Activated T-helper 1 cell treated with anti-CD3 and anti-CD28 coated beads, Interleukin-12 subunit alpha, Interleukin-12 subunit beta, Interleukin-2, Interleukin-4 antibody, amounts not matched to agents 30 ng/mL and 10 ng/mL and 1 ng/mL, durations not matched to agents 14 hours and 24 hours and 36 hours (primary cell): ENCODE measurements around the gene OGDH. TPM values are rescaled to one million over a fixed set of nuclear protein-coding genes. Genes with fewer than 3 reads are reported as not detected.

Experiments used
- DNase-seq: peaks from one replicate; pipeline ENCODE4 v3.0.0; 2021; ENCODE audit warnings: low spot score
- H3K27ac Mint-ChIP-seq: one replicate; pipeline ENCODE4 v1.8.0; 2021; ENCODE audit warnings: mild to moderate bottlenecking, mixed read lengths
- H3K27me3 Mint-ChIP-seq: one replicate; pipeline ENCODE4 v1.8.0; 2022; ENCODE audit warnings: mild to moderate bottlenecking, moderate library complexity, mixed read lengths; ENCODE audit not compliant: insufficient read depth
- H3K36me3 Mint-ChIP-seq: one replicate; pipeline ENCODE4 v1.8.0; 2021; ENCODE audit warnings: low read depth, mixed read lengths
- H3K4me1 Mint-ChIP-seq: one replicate; pipeline ENCODE4 v1.8.0; 2021; ENCODE audit warnings: low read depth, mixed read lengths
- H3K4me3 Mint-ChIP-seq: one replicate; pipeline ENCODE4 v1.8.0; 2021; ENCODE audit warnings: mild to moderate bottlenecking, moderate library complexity, mixed read lengths
- H3K9me3 Mint-ChIP-seq: one replicate; pipeline ENCODE4 v1.8.0; 2021; ENCODE audit warnings: mixed read lengths
- intact Hi-C: fragments of 100-400 bp; cut with micrococcal nuclease; formaldehyde crosslinking; loops from one replicate; pipeline ENCODE4 v1.15.1; 2024
- total RNA-seq: library from RNA; stranded (reverse); gene quantifications from 2 replicates; pipeline ENCODE4 v1.2.3, GENCODE V29; 2022

OGDH gene
- total RNA-seq, 1 donor from 2014 or later, result 101 TPM

DNA sequence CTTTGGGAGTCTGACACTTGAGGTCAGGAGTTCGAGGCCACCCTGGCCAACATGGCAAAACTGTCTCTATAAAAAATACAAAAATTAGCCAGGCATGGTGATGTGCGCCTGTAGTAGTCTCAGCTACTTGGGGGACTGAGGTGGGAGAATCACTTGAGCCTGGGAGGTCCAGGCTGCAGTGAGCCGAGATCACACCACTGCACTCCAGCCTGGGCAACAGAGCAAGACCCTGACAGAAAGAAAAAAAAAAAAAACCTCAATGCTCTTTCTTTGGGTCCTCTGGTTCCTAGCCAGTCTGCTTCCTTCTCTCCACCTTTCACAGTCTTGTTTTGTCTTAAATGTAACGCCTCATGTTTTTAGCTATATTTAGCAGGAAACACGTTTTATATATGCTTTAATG, 9.4 kb downstream of the OGDH start:
- Mint-ChIP-seq H3K36me3 (peaks cover 22% of the 10 kb centered on the region), H3K4me3 (no peak overlapping the region), H3K4me1 (peaks cover 66% of the 10 kb centered on the region), H3K9me3 (no peaks in the 10 kb centered on the region), H3K27me3 (no peaks in the 10 kb centered on the region), H3K27ac (peak overlapping the region; percentile 42)
- intact Hi-C loops, result no loop called here
- no peak for DNase-seq

DNA sequence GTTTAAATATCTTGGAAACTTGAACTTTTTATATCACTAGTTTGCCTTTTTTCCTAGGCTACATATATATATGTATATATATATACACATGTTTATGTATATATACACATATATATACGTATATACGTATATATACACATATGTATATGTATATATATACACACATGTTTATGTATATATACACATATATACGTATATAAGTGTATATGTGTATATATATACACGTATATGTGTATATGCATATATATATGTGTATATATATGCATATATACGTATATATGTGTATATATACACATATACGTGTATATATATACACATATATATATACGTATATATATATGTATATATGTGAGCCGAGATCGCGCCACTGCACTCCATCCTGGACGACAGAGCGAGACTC, 10.1 kb downstream of the OGDH start:
- peaks cover 26% of the 10 kb centered on the region for H3K36me3 Mint-ChIP-seq
- no peak overlapping the region for H3K4me3 Mint-ChIP-seq
- no peak overlapping the region for H3K27ac Mint-ChIP-seq
- intact Hi-C loops, result no loop called here
- H3K4me1 Mint-ChIP-seq, result peaks cover 73% of the 10 kb centered on the region
- no peaks in the 10 kb centered on the region for H3K9me3 Mint-ChIP-seq
- H3K27me3 Mint-ChIP-seq, result no peaks in the 10 kb centered on the region
- no peak for DNase-seq

DNA sequence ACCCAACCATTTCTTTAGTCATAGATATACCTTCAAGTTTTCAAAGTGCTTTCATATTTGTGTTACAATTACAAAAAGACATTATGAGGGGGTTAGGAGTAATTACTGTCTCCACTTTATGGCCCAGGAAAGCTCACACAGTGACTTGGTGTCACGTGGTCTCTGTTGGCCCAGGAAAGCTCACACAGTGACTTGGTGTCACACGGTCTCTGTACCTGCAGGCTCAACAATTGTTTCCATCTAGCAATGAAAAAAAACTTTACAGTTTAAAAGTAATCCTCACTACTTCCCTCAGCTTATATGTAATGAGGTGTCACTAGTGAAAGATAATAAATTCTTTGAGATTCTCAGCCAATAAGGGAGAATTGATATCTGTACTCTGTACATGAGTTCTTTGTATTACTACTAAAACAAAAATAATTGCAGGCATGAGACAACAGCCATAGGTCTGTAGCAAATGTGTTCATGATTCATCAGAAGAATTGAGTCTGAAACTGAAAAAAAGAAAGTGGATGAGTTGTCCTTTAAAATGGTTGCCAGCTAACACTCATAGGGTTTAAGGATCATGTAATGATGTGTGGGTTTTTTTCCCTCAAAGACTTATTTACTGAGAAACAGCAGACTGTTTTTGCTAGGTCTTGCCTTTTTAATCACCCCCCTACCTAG, 10.9 kb downstream of the OGDH start:
- H3K27me3 Mint-ChIP-seq, result no peaks in the 10 kb centered on the region
- H3K27ac Mint-ChIP-seq, result peak overlapping the region; percentile 95
- no peak for DNase-seq

DNA sequence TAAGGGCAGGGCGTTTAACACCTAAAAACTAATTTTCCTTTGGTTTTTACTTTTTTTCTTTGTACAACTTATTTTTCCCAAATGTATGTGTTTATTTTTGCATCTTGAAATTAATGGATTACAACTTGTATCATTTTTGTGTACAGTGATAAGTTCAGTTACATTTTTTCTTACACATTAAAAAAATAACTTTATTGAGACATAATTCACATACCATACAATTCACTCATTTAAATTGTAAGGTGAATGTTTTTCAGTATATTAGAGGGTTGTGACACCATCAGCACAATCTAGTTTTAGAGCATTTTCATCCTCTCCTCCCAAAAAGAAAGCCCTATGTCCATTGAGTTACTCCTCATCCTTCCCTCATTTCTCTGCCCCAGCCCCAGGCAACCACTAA, 11.6 kb downstream of the OGDH start:
- no peak for DNase-seq
- Mint-ChIP-seq H3K4me1 (peaks cover 80% of the 10 kb centered on the region), H3K4me3 (peak overlapping the region; percentile 48), H3K36me3 (peaks cover 26% of the 10 kb centered on the region), H3K9me3 (no peaks in the 10 kb centered on the region), H3K27me3 (no peaks in the 10 kb centered on the region), H3K27ac (peak overlapping the region; percentile 95)
- intact Hi-C loops, result no loop called here

More for the DNA sequence above, 10.9 kb downstream of the OGDH start:
- peaks cover 73% of the 10 kb centered on the region for H3K4me1 Mint-ChIP-seq
- H3K36me3 Mint-ChIP-seq, result peaks cover 26% of the 10 kb centered on the region
- no peaks in the 10 kb centered on the region for H3K9me3 Mint-ChIP-seq
- intact Hi-C loops, result loop anchor here (1.0 kb wide), 7 partner anchors 8 to 579 kb away; partner anchors contain the start of genes OGDH and TMED4
- H3K4me3 Mint-ChIP-seq, result peak overlapping the region; percentile 72

DNA sequence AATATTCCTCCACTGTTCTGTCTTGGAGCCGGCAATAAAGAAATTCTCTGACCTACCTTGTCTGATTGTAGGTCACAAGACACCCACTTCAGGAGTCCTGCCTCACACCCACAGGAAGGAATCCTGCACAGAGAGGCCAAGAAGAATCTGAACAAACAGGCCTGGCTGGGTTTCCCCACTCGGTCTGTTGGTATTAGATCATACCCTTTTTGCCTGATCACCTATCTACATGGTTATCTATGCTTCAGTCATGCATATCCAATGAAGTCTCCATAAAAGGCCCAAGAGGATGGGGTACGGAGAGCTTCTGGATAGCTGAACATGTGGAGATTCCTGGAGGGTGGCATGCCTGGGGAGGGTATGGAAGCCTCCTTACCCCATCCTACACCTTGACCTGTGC, 12.3 kb downstream of the OGDH start:
- no peaks in the 10 kb centered on the region for H3K9me3 Mint-ChIP-seq
- intact Hi-C loops, result no loop called here
- H3K4me3 Mint-ChIP-seq, result peak overlapping the region; percentile 16
- H3K27ac Mint-ChIP-seq, result peak overlapping the region; percentile 95
- H3K27me3 Mint-ChIP-seq, result no peaks in the 10 kb centered on the region
- peaks cover 27% of the 10 kb centered on the region for H3K36me3 Mint-ChIP-seq
- DNase-seq, result no peak
- peaks cover 87% of the 10 kb centered on the region for H3K4me1 Mint-ChIP-seq

DNA sequence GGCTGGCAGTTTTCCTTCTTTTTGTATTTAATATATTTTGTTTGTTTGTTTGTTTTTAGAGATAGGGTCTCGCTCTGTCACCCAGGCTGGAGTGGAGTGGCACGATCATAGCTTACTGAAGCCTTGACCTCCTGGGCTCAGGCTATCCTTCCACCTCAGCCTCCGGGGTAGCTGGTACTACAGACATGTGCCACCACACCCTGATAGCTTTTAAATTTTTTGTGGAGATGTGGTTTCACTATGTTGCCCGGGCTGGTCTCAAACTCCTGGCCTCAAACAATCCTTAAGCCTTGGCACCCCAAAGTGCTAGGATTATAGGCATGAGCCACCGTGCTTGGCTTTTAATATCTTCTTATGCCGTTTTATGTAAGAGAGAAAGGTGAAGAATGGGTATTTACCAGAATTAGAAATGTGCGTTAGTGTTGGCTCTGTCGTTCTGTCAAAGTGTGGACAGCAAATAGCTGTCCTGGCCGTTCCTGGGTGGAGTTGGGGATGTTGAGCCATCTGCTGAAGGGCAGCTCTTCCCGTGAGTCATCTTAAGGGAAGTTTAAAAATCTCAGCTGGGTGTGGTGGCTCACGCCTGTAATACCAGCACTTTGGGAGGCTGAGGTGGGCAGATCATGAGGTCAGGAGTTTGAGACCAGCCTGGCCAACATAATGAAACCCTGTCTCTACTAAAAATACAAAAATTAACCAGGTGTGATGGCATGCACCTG, 14.8 kb downstream of the OGDH start:
- no peaks in the 10 kb centered on the region for H3K27me3 Mint-ChIP-seq

DNA sequence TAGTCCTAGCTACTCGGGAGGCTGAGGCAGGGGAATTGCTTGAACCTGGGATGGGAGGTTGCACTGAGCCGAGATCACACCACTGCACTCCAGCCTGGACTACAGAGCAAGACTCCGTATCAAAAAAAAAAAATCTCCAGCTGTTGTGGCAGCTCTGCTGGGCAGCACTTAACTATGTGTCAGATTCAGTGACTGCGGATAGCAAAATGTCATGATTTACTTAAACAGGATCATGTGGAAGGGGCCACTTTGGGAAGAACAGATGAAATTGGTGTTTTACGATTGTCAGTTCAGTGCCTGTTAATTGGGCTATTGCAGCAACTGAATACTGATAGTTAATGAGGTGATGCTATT, 15.3 kb downstream of the OGDH start:
- Mint-ChIP-seq H3K27ac (peak overlapping the region; percentile 94), H3K27me3 (no peaks in the 10 kb centered on the region), H3K4me1 (peaks cover 91% of the 10 kb centered on the region), H3K9me3 (no peaks in the 10 kb centered on the region), H3K4me3 (no peak overlapping the region), H3K36me3 (peaks cover 42% of the 10 kb centered on the region)
- intact Hi-C loops, result loop anchor here (1.0 kb wide), 2 partner anchors 12 to 15 kb away; partner anchors contain the start of gene OGDH
- no peak for DNase-seq

More for the DNA sequence above, 14.8 kb downstream of the OGDH start:
- Mint-ChIP-seq H3K27ac (peak overlapping the region; percentile 15), H3K4me3 (no peak overlapping the region), H3K4me1 (peaks cover 88% of the 10 kb centered on the region), H3K36me3 (peaks cover 38% of the 10 kb centered on the region), H3K9me3 (no peaks in the 10 kb centered on the region)
- no peak for DNase-seq
- intact Hi-C loops, result no loop called here

DNA sequence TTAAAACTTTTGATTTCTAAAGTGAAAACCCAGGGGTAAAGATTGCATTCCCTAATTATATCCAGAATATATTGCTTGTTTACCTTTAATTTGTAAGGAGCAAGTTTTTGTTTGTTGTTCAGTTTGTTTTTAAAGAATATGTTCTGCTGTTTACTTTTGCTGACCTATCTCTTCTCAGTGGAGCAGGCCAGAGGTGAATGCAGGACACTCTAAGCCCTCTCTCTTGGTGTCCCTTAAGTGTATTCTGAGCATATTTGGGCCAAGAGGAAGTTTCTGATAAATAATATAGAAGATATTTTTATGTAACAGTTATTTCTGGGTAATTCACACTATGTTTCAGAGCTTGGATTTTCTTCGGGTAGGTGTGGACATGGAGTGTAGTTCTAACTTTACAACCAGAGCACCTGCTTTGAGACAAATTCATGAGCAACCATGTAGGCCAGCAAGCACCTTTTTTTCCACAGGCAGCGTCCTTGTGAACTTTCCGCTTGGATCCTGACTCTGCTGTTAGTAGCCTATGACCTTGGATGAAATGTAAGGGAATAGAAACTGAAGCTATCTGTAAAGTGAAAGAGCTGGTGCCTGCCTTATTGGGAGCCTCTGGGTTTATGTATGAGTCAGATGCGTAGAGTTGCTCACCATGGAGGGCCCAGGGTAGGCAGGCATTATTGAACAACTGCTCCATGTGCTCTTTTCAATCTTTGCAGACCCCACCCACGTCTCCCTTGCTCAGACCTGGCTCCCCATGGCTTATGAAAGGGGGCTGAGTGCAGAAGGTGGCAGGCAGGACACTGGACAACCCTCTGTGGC, 16.1 kb downstream of the OGDH start:
- H3K27ac Mint-ChIP-seq, result peak overlapping the region; percentile 94
- H3K9me3 Mint-ChIP-seq, result no peaks in the 10 kb centered on the region
- no peaks in the 10 kb centered on the region for H3K27me3 Mint-ChIP-seq
- intact Hi-C loops, result loop anchor here (1.0 kb wide), 3 partner anchors 11 to 16 kb away; partner anchors contain the start of gene OGDH
- peaks cover 42% of the 10 kb centered on the region for H3K36me3 Mint-ChIP-seq
- peak overlapping the region; percentile 60 for H3K4me3 Mint-ChIP-seq
- peaks cover 83% of the 10 kb centered on the region for H3K4me1 Mint-ChIP-seq
- peak; percentile 40 for DNase-seq

DNA sequence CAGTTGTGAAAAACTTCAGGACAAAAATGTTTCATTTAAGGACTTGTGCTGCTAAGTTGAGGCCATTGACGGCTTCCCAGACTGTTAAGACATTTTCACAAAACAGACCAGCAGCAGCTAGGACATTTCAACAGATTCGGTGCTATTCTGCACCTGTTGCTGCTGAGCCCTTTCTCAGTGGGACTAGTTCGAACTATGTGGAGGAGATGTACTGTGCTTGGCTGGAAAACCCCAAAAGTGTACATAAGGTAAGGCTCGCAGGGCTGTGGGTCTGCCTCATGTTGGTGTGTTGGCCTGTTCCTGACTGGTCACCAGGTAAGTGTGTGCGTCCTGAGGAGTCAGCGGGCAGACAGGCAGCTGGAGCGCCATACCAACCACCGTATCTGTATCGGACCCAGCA, 17.9 kb downstream of the OGDH start:
- Mint-ChIP-seq H3K27me3 (no peaks in the 10 kb centered on the region), H3K36me3 (peaks cover 38% of the 10 kb centered on the region), H3K4me1 (peaks cover 70% of the 10 kb centered on the region), H3K4me3 (peak overlapping the region; percentile 72), H3K27ac (peak overlapping the region; percentile 91), H3K9me3 (no peaks in the 10 kb centered on the region)
- intact Hi-C loops, result no loop called here
- no peak for DNase-seq

DNA sequence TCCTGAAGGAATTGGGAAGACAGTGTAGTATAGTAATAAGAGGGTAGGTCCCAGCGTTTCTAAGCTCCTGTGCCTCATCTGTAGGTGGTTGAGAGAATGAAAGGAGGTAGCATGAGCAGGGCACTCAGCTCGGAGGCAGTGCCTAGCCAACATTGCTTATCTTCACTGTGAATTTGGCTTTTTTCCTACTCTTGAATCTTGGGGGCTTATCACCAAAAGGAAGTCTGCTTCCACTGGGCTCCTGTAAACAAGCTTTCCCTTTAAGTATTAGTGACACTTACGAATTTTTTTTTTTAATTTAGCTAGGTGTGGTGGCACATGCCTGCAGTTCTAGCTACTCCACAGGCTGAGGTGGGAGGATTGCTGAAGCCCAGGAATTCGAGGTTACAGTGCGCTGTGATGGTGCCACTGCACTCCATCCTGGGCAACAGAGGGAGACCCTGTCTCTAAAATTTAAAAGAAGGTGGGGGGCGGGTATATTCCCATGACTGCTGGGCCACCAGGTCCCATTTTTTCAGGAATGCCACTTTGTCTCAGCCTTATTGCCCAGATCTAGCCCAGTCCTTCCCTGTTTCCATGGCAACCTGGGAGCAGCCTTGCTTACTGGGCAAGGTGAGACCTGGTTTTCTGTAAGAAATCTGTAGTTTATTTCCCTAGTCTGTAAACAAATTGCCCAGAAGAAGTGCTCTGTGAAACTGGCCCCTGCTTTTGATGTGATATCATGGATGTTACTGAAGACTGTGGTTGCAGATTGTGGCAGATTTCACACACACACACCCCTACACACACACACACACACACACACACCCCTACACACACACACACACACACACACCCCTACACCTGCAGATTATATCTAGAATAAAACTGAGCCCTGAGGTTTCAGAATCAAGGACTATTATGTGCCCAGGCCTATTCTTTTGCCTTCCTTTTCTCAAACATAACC, 19.4 kb downstream of the OGDH start:
- H3K4me3 Mint-ChIP-seq, result no peak overlapping the region
- no peaks in the 10 kb centered on the region for H3K9me3 Mint-ChIP-seq
- no peak for DNase-seq
- peak overlapping the region; percentile 73 for H3K27ac Mint-ChIP-seq
- intact Hi-C loops, result loop anchor here (1.0 kb wide), 1 partner anchor 8 kb away; no protein-coding TSS in a partner anchor
- H3K27me3 Mint-ChIP-seq, result no peaks in the 10 kb centered on the region
- H3K36me3 Mint-ChIP-seq, result peaks cover 44% of the 10 kb centered on the region
- H3K4me1 Mint-ChIP-seq, result peaks cover 72% of the 10 kb centered on the region

DNA sequence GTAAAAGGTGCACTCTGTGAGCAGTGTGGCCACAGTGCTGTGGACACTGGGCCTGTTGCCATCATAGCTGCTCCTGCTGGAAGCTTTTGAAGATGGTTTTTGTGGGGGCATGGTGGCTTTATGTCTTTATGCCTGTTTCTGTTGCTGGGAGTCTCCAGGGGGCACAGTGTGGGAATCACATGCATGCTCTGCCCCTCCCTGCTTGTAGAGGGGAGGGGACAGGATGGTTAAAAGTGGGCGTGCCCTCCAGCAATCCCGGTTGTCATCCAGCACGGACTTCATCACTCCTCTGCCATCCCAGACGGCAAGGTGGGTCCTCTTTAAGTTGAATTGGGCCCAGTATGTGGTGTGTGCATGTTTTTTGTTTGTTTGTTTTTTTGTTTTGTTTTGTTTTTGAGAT, 20.2 kb downstream of the OGDH start:
- Mint-ChIP-seq H3K4me3 (no peak overlapping the region), H3K27me3 (no peaks in the 10 kb centered on the region), H3K27ac (peak overlapping the region; percentile 73), H3K4me1 (peaks cover 72% of the 10 kb centered on the region), H3K9me3 (no peaks in the 10 kb centered on the region), H3K36me3 (peaks cover 46% of the 10 kb centered on the region)
- no peak for DNase-seq
- intact Hi-C loops, result no loop called here
